Caki2 (cell line): ENCODE data around the gene HSPB7. TPM values are rescaled to one million over a fixed set of nuclear protein-coding genes. Genes with fewer than 3 reads are reported as not detected.
A peak's percentile ranks its signal among the peaks of the same experiment; 100 is the strongest.
"Not testable (repeated sequence)": the region's sequence is repeated elsewhere in the genome, so short reads cannot be mapped to it uniquely, and the experiment has no call there.

Experiments
- DNase-seq: peaks from one replicate; pipeline ENCODE4 v3.0.0-alpha.2; 2015; ENCODE audit warnings: low read depth
- in situ Hi-C: cut with HindIII; loops from 2 replicates; pipeline ENCODE4 v1.10.0; 2016; ENCODE audit warnings: low sequenced_read_pairs, low pct_unique_long_range_greater_than_20kb, mixed read lengths
- total RNA-seq: library from RNA; depleted of rRNA; stranded (reverse); fragments of >200 nt; shearing (Covaris generic); gene quantifications from 2 replicates; pipeline ENCODE4 v1.2.3, GENCODE V29; 2014; ENCODE audit warnings: low replicate concordance

The HSPB7 gene
- total RNA-seq, 1 experiment from 2014 or later: not detected

- in situ Hi-C loops: no loop called here
- DNase-seq: no peak
Measured at GRCh38 chr1:16053781-16054502, 36.1 kb upstream of the HSPB7 start.

- DNase-seq, in situ Hi-C loops: not testable (repeated sequence)
Measured at GRCh38 chr1:16051949-16052348, 34.1 kb upstream of the HSPB7 start.

DNA sequence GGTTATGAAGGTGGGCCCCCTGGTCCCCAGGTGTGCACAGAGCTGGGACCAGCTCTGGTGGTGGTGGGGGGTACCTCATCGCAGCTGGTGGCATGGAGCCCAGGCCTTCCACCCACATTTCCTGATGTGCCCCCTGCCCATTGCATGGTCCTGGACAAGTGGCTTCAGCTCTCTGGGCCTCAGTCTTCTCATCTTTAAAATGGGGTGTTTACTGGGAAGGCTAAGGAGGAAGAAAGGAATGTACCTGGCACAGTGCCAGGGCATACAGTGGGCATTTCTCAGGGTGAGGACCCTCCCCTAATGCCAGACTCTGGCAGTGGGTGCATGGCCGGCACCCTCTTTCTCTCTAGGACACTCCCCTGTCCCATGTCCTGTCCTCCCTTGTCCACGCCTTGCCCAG, 33.2 kb upstream of the HSPB7 start:
- in situ Hi-C loops: no loop called here
- no peak for DNase-seq

- DNase-seq: no peak
- in situ Hi-C loops: no loop called here
Measured at GRCh38 chr1:16050328-16050727, 32.5 kb upstream of the HSPB7 start.

DNA sequence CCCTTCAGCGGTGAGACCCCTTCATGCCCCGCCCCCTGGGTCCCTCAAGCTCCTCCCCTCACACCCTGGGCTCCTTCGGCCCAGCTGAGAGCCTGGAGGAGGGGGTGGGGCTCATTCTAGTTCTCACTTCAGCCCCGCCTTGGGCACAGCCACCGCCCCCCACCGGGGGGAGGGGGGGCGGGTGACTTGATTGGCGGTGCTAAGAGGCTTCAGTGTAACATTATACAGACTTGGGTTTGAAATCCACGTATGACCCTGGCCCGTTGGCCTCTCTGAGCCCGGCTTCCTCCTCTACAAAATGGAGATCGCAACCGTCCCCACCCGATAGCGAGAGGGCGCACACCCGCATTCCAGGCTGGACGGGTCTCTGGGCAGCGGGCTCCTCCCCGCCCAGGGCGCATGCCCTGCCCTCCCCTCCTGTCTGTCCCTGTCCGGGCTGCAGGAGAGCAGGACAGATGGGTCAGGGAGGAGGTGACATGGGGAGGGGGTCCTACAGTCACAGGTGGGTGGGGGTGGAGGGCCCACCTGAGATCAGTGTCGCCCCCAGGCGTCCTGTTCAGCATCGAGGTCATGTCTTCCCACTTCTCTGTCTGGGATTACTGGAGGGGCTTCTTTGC, 30.8 kb upstream of the HSPB7 start:
- no peak for DNase-seq
- in situ Hi-C loops: no loop called here

DNA sequence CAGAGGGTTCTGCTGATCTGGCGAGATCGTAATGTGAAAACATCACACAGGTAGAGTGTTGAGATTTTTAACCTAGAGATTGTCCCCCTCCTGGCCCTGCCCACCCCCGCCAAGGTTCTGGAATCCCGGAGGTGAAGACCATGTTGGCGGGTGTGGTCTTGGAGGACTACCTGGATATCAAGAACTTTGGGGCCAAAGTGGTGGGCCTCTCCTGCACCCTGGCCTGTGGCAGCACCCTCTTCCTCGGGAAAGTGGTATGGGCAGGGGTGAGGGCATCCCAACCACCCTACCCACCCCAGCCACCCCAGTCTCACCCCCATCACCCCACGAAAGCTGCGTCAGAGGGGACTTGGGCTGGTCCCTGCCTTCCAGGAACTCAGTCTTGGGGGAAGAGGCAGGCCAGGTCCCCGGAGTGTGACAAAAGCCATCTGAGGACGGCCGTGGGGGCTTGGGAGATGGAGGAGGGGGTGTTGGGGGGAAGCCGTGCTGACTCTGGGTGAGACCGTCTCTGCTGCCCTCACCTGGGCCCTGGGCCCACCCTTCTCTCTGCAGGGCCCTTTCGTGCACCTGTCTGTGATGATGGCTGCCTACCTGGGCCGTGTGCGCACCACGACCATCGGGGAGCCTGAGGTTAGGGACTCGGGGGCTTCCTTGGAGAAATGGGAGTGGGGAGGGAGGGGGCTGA, 30.1 kb upstream of the HSPB7 start:
- DNase-seq: no peak
- in situ Hi-C loops: no loop called here

DNA sequence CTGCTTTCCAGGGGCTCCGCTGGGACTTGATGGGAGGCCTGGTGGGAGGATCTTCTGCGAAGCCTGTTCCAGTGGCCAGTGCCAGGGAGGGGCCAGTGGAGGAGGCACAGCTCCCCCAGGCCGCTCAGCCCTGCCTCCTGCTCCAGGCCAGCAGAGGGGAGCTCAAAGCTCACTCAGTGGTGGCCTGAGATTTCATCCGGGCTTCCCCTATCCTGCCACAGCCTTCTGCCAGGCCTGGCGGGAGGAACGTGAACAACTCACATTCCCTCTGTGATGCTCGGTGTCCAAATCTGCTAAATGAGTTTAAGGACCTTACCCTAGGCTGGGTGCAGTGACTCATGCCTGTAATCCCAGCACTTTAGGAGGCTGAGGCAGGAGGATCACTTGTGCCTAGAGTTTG, 29.0 kb upstream of the HSPB7 start:
- in situ Hi-C loops: no loop called here
- DNase-seq: no peak

- in situ Hi-C loops: no loop called here
- DNase-seq: no peak
Measured at GRCh38 chr1:16043950-16044349, 26.1 kb upstream of the HSPB7 start.

GRCh38 chr1:16043521-16043920, 25.7 kb upstream of the HSPB7 start, which contains the start of gene CLCNKB:
TSS of gene CLCNKB (plus strand) at chr1:16043782. CDS start at chr1:16044493, 711 bp downstream.
- no peak for DNase-seq
- in situ Hi-C loops: no loop called here

DNA sequence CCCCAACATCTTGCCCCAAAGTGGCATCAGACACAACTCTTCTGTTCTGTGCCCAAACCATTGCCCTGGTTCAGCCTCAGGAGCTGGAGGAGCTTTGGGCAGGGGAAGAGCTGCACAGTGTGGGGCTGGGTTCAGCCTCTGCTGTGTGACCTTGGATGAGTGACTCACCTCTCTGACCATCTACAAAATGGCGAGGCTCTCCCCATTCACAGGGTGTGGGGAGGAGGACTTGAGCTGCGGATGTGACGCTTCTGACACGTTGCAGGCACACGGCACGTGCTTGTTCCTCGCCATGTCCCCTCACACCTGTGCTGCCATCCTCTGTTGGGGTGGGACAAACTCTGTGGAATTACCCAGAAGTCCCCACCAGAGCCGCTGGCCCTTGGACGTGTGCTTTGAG, 24.8 kb upstream of the HSPB7 start:
- in situ Hi-C loops, DNase-seq: not testable (repeated sequence)

DNA sequence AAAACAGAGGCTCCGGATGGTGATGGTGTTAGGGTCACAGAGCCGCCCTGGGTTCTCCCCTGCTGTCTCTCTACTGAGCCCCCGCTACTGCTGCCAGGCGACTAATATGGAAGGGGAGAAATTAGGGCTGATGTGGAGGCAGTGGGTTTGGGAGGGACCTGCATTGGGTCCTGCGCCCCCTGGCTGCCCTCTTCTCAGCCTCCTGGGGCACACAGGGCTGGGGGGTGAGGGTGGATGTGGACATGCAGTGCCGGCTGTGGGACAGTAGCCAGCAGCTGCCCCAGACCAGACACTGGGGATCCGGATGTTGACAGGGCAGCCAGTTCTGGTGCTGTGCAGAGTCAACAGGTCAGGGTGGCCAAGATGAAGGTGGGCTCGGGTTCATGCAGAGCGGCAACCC, 24.3 kb upstream of the HSPB7 start:
- DNase-seq: no peak
- in situ Hi-C loops: no loop called here

DNA sequence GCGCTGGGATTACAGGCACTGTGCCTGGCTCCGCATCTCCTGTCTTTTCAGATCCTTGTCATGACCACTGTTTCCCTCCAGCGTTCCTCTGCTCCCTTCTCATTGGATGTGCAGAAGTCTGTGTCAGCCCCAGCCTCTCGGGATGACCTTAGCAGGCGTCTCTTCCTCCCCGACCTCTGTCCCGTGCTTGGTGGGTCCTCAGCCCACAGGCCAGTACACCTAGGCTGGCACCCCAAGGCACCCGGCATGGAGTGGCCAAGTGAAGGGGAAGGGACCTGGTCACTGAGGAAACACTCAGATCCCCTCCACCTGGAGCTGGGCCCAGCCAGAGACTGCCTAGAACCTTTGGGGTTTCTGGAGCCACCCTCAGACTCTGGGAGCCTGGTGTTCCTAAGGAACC, 23.4 kb upstream of the HSPB7 start:
- in situ Hi-C loops: no loop called here
- no peak for DNase-seq

- DNase-seq, in situ Hi-C loops: not testable (repeated sequence)
Measured at GRCh38 chr1:16039871-16040270, 22.0 kb upstream of the HSPB7 start.

GRCh38 chr1:16038620-16038912, 20.7 kb upstream of the HSPB7 start:
- in situ Hi-C loops: no loop called here
- no peak for DNase-seq

DNA sequence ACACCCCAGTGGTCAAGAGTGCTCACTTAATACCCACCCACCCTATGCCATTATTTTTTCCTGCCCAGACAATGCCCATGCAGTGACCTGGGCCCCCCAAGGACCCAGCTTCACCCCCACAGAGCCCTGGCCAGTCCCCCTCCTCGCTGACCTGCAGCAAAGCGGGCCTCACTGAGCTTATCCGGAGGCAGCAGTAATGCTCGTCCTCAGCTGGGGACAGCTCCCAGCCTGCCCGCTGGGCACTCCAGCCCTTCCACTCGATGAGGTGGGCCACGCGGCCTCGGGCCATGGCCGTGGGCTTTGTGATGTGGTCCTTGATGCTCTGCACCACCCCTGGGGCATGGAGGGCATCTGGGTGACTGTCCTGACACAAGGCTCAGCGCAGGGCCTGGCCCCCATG, 18.6 kb upstream of the HSPB7 start:
- DNase-seq, in situ Hi-C loops: not testable (repeated sequence)

DNA sequence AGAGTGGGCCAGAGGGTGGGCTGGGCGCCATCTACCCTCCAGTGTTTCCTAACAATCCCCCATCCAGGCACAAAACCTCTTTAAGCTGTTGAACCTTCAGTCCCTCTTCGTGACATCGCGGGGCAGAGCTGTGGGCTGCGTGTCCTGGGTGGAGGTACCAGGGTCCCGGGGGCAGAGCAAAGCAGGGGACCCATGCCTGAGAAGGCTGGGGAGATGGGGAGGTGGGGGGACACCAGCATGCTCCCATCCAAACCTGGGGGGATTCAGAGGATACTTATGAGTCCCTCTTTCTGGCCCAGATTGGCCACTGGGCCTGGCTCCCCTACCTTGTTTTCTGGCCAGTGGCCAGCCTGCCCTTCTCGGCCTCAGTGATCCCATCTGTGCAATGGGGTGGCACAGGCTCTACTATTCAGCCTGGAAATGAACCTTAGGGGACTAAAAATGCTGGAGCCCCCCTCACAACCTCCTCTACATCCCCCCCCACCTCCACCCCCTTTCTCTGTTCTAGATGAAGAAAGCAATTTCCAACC, 15.3 kb upstream of the HSPB7 start:
- in situ Hi-C loops: not testable (repeated sequence)

DNA sequence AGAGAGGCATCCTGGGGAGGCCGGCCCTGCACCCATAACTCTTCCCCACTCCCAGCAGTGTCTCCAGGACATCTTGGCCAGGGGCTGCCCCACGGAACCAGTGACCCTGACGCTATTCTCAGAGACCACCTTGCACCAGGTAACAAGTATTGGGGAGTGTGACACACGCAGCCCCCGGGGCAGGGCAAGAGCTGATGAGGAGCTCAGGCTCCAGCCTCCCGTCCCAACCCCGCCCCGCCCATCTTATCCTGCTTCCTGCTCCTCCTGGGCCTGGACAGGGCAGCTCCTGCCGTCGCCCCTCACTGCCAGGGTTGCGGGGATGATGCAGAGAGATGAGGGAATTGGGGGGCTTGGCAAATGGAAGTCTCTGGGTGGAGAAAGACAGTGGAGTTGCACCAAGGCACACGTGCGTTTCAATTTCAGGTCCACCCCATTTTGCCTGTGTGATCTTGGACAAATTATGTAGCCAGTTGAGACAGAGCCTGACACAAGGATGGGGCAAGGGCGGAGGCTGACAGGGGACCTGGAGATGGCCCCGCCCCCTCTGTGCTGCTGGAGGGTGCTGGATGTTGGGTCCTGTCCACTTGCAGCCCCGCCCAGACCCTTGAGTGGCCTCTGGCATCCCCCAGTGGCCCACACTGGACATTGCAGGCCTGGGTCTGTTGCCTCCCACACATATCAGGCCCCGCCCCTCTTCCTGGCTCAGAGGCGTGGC, 14.7 kb upstream of the HSPB7 start:
- in situ Hi-C loops: no loop called here

More for the DNA sequence above, 15.3 kb upstream of the HSPB7 start:
- not testable (repeated sequence) for DNase-seq

GRCh38 chr1:16031551-16031950, 13.7 kb upstream of the HSPB7 start:
- in situ Hi-C loops: no loop called here

More for the DNA sequence above, 14.7 kb upstream of the HSPB7 start:
- DNase-seq: peak; percentile 78

GRCh38 chr1:16029288-16029687, 11.4 kb upstream of the HSPB7 start:
- DNase-seq: no peak
- in situ Hi-C loops: no loop called here

More at GRCh38 chr1:16031551-16031950, 13.7 kb upstream of the HSPB7 start:
- no peak for DNase-seq
